ENCODE results near the gene PLCZ1. TPM values are rescaled to one million over a fixed set of nuclear protein-coding genes. Genes with fewer than 3 reads are reported as not detected.
A peak's percentile ranks its signal among the peaks of the same experiment; 100 is the strongest.

PLCZ1 gene
- total and polyA plus RNA-seq, 2 donors (not counting 3 experiments of a cell fraction or from before 2014, with no cell fraction given): not detected

DNA sequence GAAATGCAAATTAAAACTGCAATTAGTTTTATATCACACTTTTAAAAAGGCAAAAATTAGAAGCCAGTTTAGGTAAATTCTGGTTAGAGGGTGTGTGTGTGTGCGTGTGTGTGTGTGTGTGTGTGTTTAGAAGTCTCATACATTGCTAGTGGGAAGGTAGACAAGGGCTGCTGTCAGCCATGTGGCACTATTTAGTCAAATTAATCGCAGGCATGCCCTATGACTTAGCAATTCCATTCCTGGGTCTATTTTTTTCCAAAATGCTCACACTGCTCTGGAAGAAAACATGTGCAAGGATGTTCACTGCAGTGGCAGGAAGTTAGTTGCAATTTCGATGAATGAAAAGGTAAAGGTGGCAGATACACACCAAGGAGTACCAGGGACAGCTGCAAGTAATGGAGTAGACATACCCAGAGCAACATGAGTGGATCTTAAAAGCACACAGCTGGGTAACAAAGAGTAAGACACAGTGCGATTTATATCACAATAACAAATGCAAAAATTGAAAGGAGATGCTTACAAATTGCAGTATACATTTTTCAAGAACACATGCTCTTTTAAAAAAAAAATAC lies 11.7 kb upstream of the PLCZ1 start:
- POLR2A ChIA-PET: no interaction called here
- no peak for DNase-seq (ENCODE audit: low read depth, low spot score)
- no peaks in the 10 kb centered on the region for H3K79me2 ChIP-seq (ENCODE audit: control insufficient read depth, insufficient read depth, low read length)
- no peak overlapping the region for H3K9ac ChIP-seq (replicated peaks; ENCODE audit: extremely low read depth, insufficient read depth, low read length)
- CTCF ChIA-PET: no interaction called here
- no peaks in the 10 kb centered on the region for H3K27me3 ChIP-seq (ENCODE audit: control insufficient read depth in 2 of 2, insufficient read depth in 2 of 2, low read length in 2 of 2)
- H3K4me2 ChIP-seq (ENCODE audit: insufficient read depth, low read length): no peak overlapping the region
- intact Hi-C loops (cut with micrococcal nuclease) (no loop called here), dilution Hi-C loops (cut with MboI; ENCODE audit: extremely low pct_ligation_motif_present, low sequenced_read_pairs) (no loop called here)
- no peaks in the 10 kb centered on the region for H3K9me3 ChIP-seq (replicated peaks; ENCODE audit: control insufficient read depth, insufficient read depth, low read length)
- no peak overlapping the region for H3K27ac ChIP-seq (ENCODE audit: insufficient read depth, low read depth, low read length)
- no peaks in the 10 kb centered on the region for H3K9me1 ChIP-seq (replicated peaks; ENCODE audit: control insufficient read depth, extremely low read depth, insufficient read depth, low read length)
- H4K20me1 ChIP-seq (replicated peaks; ENCODE audit: control insufficient read depth, extremely low read depth, insufficient read depth, low read length): no peaks in the 10 kb centered on the region
- no peaks in the 10 kb centered on the region for H3K4me1 ChIP-seq (ENCODE audit: control insufficient read depth, extremely low read depth, insufficient read depth, low read length)
- no peaks in the 10 kb centered on the region for H3K36me3 ChIP-seq (ENCODE audit: control insufficient read depth in 2 of 2, extremely low read depth in 1 of 2, insufficient read depth in 2 of 2, low read length in 2 of 2)
- H2AFZ ChIP-seq (ENCODE audit: low read depth, low read length): no peak overlapping the region
- FAIRE-seq: no peak
- BruUV-seq (replicated peaks): no TSS peak
- TF ChIP-seq, protein P1, sequence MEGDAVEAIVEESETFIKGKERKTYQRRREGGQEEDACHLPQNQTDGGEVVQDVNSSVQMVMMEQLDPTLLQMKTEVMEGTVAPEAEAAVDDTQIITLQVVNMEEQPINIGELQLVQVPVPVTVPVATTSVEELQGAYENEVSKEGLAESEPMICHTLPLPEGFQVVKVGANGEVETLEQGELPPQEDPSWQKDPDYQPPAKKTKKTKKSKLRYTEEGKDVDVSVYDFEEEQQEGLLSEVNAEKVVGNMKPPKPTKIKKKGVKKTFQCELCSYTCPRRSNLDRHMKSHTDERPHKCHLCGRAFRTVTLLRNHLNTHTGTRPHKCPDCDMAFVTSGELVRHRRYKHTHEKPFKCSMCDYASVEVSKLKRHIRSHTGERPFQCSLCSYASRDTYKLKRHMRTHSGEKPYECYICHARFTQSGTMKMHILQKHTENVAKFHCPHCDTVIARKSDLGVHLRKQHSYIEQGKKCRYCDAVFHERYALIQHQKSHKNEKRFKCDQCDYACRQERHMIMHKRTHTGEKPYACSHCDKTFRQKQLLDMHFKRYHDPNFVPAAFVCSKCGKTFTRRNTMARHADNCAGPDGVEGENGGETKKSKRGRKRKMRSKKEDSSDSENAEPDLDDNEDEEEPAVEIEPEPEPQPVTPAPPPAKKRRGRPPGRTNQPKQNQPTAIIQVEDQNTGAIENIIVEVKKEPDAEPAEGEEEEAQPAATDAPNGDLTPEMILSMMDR (IDR thresholded peaks at IDR 0.05; ENCODE audit: extremely low read depth in 1 of 2, insufficient read depth in 1 of 2, low read depth in 1 of 2, low read length in 2 of 2): no peak
- TF ChIP-seq MYC (IDR thresholded peaks at IDR 0.05; ENCODE audit: low read depth, low read length) (no peak), EZH2 (IDR thresholded peaks at IDR 0.05; ENCODE audit: borderline replicate concordance, low read depth, low read length, severe bottlenecking) (no peak), FOS (IDR thresholded peaks at IDR 0.05; ENCODE audit: borderline replicate concordance, insufficient read depth, low read length) (no peak)
- TF ChIP-seq, protein P2, sequence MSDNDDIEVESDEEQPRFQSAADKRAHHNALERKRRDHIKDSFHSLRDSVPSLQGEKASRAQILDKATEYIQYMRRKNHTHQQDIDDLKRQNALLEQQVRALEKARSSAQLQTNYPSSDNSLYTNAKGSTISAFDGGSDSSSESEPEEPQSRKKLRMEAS (IDR thresholded peaks at IDR 0.05; ENCODE audit: insufficient read depth, insufficient read length): no peak
- H3K4me3 ChIP-seq (replicated peaks in 1 of 3; ENCODE audit: insufficient read depth in 1 of 3, low read depth in 1 of 3, low read length in 3 of 3): no peak overlapping the region

DNA sequence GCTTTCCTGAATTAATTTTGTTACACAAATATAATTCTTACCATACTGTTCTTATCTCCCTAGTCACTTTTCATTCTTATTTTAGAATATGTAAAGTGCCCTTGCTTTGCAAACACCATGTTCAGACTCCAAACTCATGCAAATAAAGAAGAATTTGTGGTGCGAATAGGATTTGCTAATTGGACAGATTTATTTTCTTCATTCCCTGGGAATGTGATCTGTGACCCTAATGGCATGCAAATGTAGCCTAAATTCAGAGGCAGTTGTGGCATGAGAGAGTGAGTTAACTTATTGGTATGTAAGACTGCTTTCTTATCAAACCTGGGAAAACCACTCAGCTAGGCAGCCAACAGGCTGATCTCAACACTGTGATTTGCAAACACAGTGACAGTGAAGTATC lies 10.1 kb upstream of the PLCZ1 start:
- intact Hi-C loops (cut with micrococcal nuclease): no loop called here
- no peak overlapping the region for H2AFZ ChIP-seq (ENCODE audit: low read depth, low read length)
- no peak for FAIRE-seq
- DNase-seq (ENCODE audit: low read depth, low spot score): peak; percentile 4
- no peaks in the 10 kb centered on the region for H3K9me3 ChIP-seq (replicated peaks; ENCODE audit: control insufficient read depth, insufficient read depth, low read length)
- no peak overlapping the region for H3K9ac ChIP-seq (replicated peaks; ENCODE audit: extremely low read depth, insufficient read depth, low read length)
- H3K36me3 ChIP-seq (ENCODE audit: control insufficient read depth in 2 of 2, extremely low read depth in 1 of 2, insufficient read depth in 2 of 2, low read length in 2 of 2): no peaks in the 10 kb centered on the region
- dilution Hi-C loops (cut with MboI; ENCODE audit: extremely low pct_ligation_motif_present, low sequenced_read_pairs): no loop called here
- H3K4me1 ChIP-seq (ENCODE audit: control insufficient read depth, extremely low read depth, insufficient read depth, low read length): no peaks in the 10 kb centered on the region
- no peak overlapping the region for H3K27ac ChIP-seq (ENCODE audit: insufficient read depth, low read depth, low read length)
- no peaks in the 10 kb centered on the region for H3K79me2 ChIP-seq (ENCODE audit: control insufficient read depth, insufficient read depth, low read length)
- ChIA-PET POLR2A (no interaction called here), CTCF (no interaction called here)
- no peaks in the 10 kb centered on the region for H3K27me3 ChIP-seq (ENCODE audit: control insufficient read depth in 2 of 2, insufficient read depth in 2 of 2, low read length in 2 of 2)
- H3K9me1 ChIP-seq (replicated peaks; ENCODE audit: control insufficient read depth, extremely low read depth, insufficient read depth, low read length): no peaks in the 10 kb centered on the region
- BruUV-seq (replicated peaks): no TSS peak
- H3K4me2 ChIP-seq (ENCODE audit: insufficient read depth, low read length): no peak overlapping the region
- TF ChIP-seq, protein P2 (IDR thresholded peaks at IDR 0.05; ENCODE audit: insufficient read depth, insufficient read length): no peak
- TF ChIP-seq EZH2 (IDR thresholded peaks at IDR 0.05; ENCODE audit: borderline replicate concordance, low read depth, low read length, severe bottlenecking) (no peak), POLR2AphosphoS5 (IDR thresholded peaks at IDR 0.05; ENCODE audit: insufficient read depth, low read depth, low read length) (no peak), FOS (IDR thresholded peaks at IDR 0.05; ENCODE audit: borderline replicate concordance, insufficient read depth, low read length) (no peak), JUN (IDR thresholded peaks at IDR 0.05; ENCODE audit: borderline replicate concordance, insufficient read depth, insufficient read length, low read depth) (no peak), MYC (IDR thresholded peaks at IDR 0.05; ENCODE audit: low read depth, low read length) (no peak), GATA2 (IDR thresholded peaks at IDR 0.05; ENCODE audit: insufficient read depth, insufficient read length, low read depth, low read length) (no peak), POLR2A (IDR thresholded peaks at IDR 0.05; ENCODE audit: low read depth, low read length) (no peak)
- TF ChIP-seq, protein P1 (IDR thresholded peaks at IDR 0.05; ENCODE audit: extremely low read depth in 1 of 2, insufficient read depth in 1 of 2, low read depth in 1 of 2, low read length in 2 of 2): no peak
- no peaks in the 10 kb centered on the region for H4K20me1 ChIP-seq (replicated peaks; ENCODE audit: control insufficient read depth, extremely low read depth, insufficient read depth, low read length)
- H3K4me3 ChIP-seq (replicated peaks in 1 of 3; ENCODE audit: insufficient read depth in 1 of 3, low read depth in 1 of 3, low read length in 3 of 3): no peak overlapping the region
